Measurements from ENCODE around the gene NEUROD2. TPM values are rescaled to one million over a fixed set of nuclear protein-coding genes. Genes with fewer than 3 reads are reported as not detected.

NEUROD2 gene
- total RNA-seq, 4 donors from 2014 or later, result not detected

- no peaks in the 10 kb centered on the region for H3K9me3 ChIP-seq
- 30 to 32% methylated on average over 6 of the region's 6 CpGs for WGBS, 2 donors
- intact Hi-C loops (cut with DNase I), result no loop called here
- peak overlapping the region in 2 of 3 donors; percentile 90 to 94 for H3K4me3 ChIP-seq (replicated peaks in 1 of 3)
- TF ChIP-seq POLR2A (IDR thresholded peaks at IDR 0.05), result no peak
- no peak for TF ChIP-seq CTCF (IDR thresholded peaks at IDR 0.05)
- peak overlapping the region; percentile 85 to 90 (median 86) for H3K27ac ChIP-seq
- H3K36me3 ChIP-seq, result no peaks in the 10 kb centered on the region
- no peaks in the 10 kb centered on the region for H3K27me3 ChIP-seq
- no peak for DNase-seq
- H3K4me1 ChIP-seq, result peaks cover 16 to 44% of the 10 kb centered on the region in 2 donors
These were observed 28.8 kb upstream of the NEUROD2 start for GRCh38 chr17:39636587-39636926.

- H3K27me3 ChIP-seq, result no peaks in the 10 kb centered on the region
- DNase-seq, result no peak
- WGBS, 2 donors, result 89 to 91% methylated on average over 8 of the region's 8 CpGs
- TF ChIP-seq CTCF (IDR thresholded peaks at IDR 0.05) (no peak), POLR2A (IDR thresholded peaks at IDR 0.05) (no peak)
- intact Hi-C loops (cut with DNase I), result no loop called here
- no peaks in the 10 kb centered on the region for H3K36me3 ChIP-seq
- no peaks in the 10 kb centered on the region for H3K9me3 ChIP-seq
- H3K27ac ChIP-seq, result no peak overlapping the region
- no peak overlapping the region for H3K4me3 ChIP-seq (replicated peaks in 1 of 3)
- H3K4me1 ChIP-seq, result peaks cover 16 to 41% of the 10 kb centered on the region in 2 donors
These were observed 28.0 kb upstream of the NEUROD2 start for GRCh38 chr17:39635614-39636176.

- Histone ChIP-seq H3K4me3 (replicated peaks in 1 of 3) (no peak overlapping the region), H3K27me3 (no peaks in the 10 kb centered on the region), H3K27ac (no peak overlapping the region), H3K9me3 (no peaks in the 10 kb centered on the region), H3K36me3 (no peaks in the 10 kb centered on the region), H3K4me1 (peaks cover 16 to 28% of the 10 kb centered on the region in 2 donors)
- intact Hi-C loops (cut with DNase I), result loop anchor here (5.0 kb wide), 1 partner anchor 108 kb away; no protein-coding TSS in a partner anchor
- no peak for DNase-seq
- WGBS, 2 donors, result 45 to 54% methylated on average over 2 of the region's 2 CpGs
- peak in 5 of 6 experiments; percentile 49 to 78 (median 65) for TF ChIP-seq CTCF (IDR thresholded peaks at IDR 0.05)
- TF ChIP-seq POLR2A (IDR thresholded peaks at IDR 0.05), result no peak
These were observed 26.7 kb upstream of the NEUROD2 start for GRCh38 chr17:39634384-39634871.

GRCh38 chr17:39633570-39634183 is 26.0 kb upstream of the NEUROD2 start:
- no peak for DNase-seq
- Histone ChIP-seq H3K27me3 (no peaks in the 10 kb centered on the region), H3K4me1 (peaks cover 12 to 21% of the 10 kb centered on the region in 2 donors), H3K36me3 (no peaks in the 10 kb centered on the region), H3K9me3 (no peaks in the 10 kb centered on the region), H3K27ac (no peak overlapping the region), H3K4me3 (replicated peaks in 1 of 3) (no peak overlapping the region)
- no peak for TF ChIP-seq POLR2A (IDR thresholded peaks at IDR 0.05)
- TF ChIP-seq CTCF (IDR thresholded peaks at IDR 0.05), result no peak
- 64 to 75% methylated on average over 7 to 8 of the region's 8 CpGs for WGBS, 2 donors
- intact Hi-C loops (cut with DNase I), result loop anchor here (5.0 kb wide), 1 partner anchor 109 kb away; no protein-coding TSS in a partner anchor

Measured in thyroid gland (tissue), 4 donors.